ENCODE results near the gene PLEKHH2. TPM values are rescaled to one million over a fixed set of nuclear protein-coding genes. Genes with fewer than 3 reads are reported as not detected.

Gene PLEKHH2
- total RNA-seq, 2 donors from 2014 or later: 5.6 to 10.4 TPM

DNA sequence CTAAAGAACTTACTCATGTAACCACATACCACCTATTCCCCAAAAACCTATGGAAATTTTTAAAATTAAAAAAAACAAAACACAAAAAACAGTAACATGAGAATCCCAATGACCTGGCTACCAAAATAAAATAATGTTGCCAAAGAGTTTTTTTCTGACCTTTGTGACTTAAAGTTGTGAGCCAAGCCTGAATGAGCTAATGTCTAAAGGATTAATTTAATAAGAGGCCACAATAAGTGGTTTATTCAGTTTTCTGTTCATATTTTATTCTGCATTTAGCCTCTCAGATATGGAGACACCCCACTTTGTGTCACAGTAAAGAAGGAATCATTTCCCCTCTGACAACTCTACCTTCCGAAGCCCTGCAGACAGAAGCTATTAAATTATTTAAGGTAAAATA lies 94.2 kb downstream of the PLEKHH2 start:
- Histone ChIP-seq H3K27me3 (no peaks in the 10 kb centered on the region), H3K9me3 (no peaks in the 10 kb centered on the region), H3K36me3 (replicated peaks in 1 of 2; ENCODE audit: insufficient read depth in 1 of 2, low read depth in 2 of 2) (no peaks in the 10 kb centered on the region), H3K4me1 (no peaks in the 10 kb centered on the region), H3K27ac (no peak overlapping the region), H3K4me3 (no peak overlapping the region)
- no peak for TF ChIP-seq POLR2A (IDR thresholded peaks at IDR 0.05)
- TF ChIP-seq, protein P1, sequence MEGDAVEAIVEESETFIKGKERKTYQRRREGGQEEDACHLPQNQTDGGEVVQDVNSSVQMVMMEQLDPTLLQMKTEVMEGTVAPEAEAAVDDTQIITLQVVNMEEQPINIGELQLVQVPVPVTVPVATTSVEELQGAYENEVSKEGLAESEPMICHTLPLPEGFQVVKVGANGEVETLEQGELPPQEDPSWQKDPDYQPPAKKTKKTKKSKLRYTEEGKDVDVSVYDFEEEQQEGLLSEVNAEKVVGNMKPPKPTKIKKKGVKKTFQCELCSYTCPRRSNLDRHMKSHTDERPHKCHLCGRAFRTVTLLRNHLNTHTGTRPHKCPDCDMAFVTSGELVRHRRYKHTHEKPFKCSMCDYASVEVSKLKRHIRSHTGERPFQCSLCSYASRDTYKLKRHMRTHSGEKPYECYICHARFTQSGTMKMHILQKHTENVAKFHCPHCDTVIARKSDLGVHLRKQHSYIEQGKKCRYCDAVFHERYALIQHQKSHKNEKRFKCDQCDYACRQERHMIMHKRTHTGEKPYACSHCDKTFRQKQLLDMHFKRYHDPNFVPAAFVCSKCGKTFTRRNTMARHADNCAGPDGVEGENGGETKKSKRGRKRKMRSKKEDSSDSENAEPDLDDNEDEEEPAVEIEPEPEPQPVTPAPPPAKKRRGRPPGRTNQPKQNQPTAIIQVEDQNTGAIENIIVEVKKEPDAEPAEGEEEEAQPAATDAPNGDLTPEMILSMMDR (IDR thresholded peaks at IDR 0.05): no peak
- DNase-seq (no peak), ATAC-seq (no peak)
- 85 to 93% methylated on average over 1 of the region's 1 CpG for WGBS, 2 donors
- intact Hi-C loops (cut with DNase I): no loop called here

DNA sequence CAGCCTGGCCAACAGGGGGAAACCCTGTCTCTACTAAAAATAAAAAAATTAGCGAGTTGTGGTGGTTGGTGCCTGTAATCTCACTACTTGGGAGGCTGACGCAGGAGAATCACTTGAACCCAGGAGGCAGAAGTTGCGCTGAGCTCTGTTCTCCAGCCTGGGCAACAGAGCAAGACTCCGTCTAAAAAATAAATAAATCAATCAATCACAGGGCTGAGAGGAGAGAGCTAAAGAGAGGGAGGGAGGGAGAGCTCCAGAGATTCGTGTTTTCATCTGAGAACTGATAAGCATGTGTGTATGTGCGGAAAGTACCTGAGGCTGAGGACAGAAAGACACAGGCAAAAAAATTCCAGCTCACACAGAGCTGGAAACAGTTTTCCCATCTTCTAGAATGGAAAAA lies 99.6 kb downstream of the PLEKHH2 start:
- no peak overlapping the region for H3K27ac ChIP-seq
- H3K27me3 ChIP-seq: no peaks in the 10 kb centered on the region
- DNase-seq: no peak
- no peaks in the 10 kb centered on the region for H3K36me3 ChIP-seq (replicated peaks in 1 of 2; ENCODE audit: insufficient read depth in 1 of 2, low read depth in 2 of 2)
- TF ChIP-seq, protein P1 (IDR thresholded peaks at IDR 0.05): no peak
- no peak for TF ChIP-seq POLR2A (IDR thresholded peaks at IDR 0.05)
- H3K9me3 ChIP-seq: no peaks in the 10 kb centered on the region
- no peak overlapping the region for H3K4me3 ChIP-seq
- WGBS, 2 donors: 64 to 65% methylated on average over 6 of the region's 6 CpGs
- intact Hi-C loops (cut with DNase I): no loop called here
- ATAC-seq: no peak
- H3K4me1 ChIP-seq: no peaks in the 10 kb centered on the region

DNA sequence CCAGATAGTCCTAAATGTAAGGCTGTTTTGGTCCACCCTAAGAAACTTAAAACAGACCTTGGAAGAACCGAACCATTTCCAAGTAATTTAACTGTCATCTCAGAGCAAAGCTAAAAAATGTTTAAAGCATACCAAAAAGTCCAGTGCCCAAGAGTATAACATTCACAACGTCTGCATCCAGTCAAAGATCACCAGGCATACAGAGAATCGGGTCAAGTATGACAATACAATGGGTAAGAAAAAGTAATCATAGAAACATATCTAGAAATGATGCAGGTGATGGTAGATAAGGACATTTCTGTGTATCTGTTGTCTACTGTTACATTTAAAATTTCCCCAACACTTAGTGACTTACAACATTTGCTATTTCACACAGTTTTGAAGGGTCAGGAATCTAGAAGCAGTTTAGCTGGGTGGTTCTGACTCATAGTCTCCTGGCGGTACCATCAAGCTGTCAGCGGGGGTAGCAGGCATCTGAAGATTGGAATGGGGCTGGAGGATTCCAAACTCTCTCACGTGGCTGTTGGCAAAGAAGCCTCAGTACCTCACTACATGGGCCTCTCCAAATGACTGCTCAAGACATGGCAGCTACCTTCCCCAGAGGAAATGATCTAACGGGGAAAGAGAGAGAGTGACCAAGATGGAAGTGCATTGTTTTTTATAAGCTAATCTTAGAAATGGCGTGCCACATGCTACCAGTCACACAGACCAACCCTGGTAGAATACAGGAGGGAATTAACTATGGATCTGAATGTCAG lies 100.2 kb downstream of the PLEKHH2 start:
- WGBS, 2 donors: 74 to 78% methylated on average over 8 of the region's 8 CpGs
- intact Hi-C loops (cut with DNase I): no loop called here
- Histone ChIP-seq H3K27me3 (no peaks in the 10 kb centered on the region), H3K9me3 (no peaks in the 10 kb centered on the region), H3K4me3 (no peak overlapping the region), H3K27ac (no peak overlapping the region), H3K36me3 (replicated peaks in 1 of 2; ENCODE audit: insufficient read depth in 1 of 2, low read depth in 2 of 2) (no peaks in the 10 kb centered on the region), H3K4me1 (no peaks in the 10 kb centered on the region)
- DNase-seq: no peak
- TF ChIP-seq, protein P1 (IDR thresholded peaks at IDR 0.05): no peak
- TF ChIP-seq POLR2A (IDR thresholded peaks at IDR 0.05): no peak
- no peak for ATAC-seq

DNA sequence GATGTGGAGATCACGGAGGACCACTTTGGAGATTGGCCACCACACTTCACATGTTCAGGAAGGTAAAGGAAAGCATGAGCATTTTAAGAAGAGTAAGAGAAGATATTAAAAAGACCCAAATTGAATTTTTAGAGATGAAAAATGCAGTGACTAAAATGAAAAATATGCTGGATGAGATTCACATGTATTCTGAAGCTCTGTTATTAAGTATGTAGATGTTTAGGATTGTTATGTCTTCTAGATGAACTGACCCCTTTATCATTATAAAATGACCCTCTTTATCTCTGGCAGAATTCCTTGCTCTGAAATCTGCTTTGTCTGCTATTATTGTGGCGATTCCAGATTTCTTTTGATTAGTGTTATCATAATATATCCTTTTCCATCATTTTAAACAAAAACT lies 100.8 kb downstream of the PLEKHH2 start:
- no peaks in the 10 kb centered on the region for H3K4me1 ChIP-seq
- no peaks in the 10 kb centered on the region for H3K9me3 ChIP-seq
- H3K27me3 ChIP-seq: no peaks in the 10 kb centered on the region
- TF ChIP-seq POLR2A (IDR thresholded peaks at IDR 0.05): no peak
- TF ChIP-seq, protein P1 (IDR thresholded peaks at IDR 0.05): no peak
- H3K36me3 ChIP-seq (replicated peaks in 1 of 2; ENCODE audit: insufficient read depth in 1 of 2, low read depth in 2 of 2): no peaks in the 10 kb centered on the region
- no peak overlapping the region for H3K4me3 ChIP-seq
- ATAC-seq (no peak), DNase-seq (no peak)
- no peak overlapping the region for H3K27ac ChIP-seq
- 40 to 59% methylated on average over 2 of the region's 2 CpGs for WGBS, 2 donors
- intact Hi-C loops (cut with DNase I): no loop called here

DNA sequence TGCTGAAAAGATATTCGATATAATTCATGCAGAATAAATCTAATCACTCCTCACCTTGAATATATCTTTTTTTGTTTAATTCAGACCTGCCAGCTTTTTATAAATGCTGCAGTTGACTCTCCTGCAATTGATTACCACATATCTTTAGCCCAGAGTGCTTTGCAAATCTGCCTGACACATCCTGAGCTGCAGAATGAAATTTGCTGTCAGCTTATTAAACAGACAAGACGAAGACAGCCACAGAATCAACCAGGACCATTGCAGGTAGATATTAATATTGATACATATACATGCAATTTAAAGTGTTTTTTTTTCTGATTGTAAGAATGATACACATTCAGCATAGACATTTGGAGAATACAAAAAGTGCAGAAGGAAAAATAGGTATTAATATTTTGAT lies 101.2 kb downstream of the PLEKHH2 start:
- no peaks in the 10 kb centered on the region for H3K4me1 ChIP-seq
- DNase-seq: no peak
- no peaks in the 10 kb centered on the region for H3K36me3 ChIP-seq (replicated peaks in 1 of 2; ENCODE audit: insufficient read depth in 1 of 2, low read depth in 2 of 2)
- H3K9me3 ChIP-seq: no peaks in the 10 kb centered on the region
- WGBS, 2 donors: 64 to 69% methylated on average over 2 of the region's 2 CpGs
- TF ChIP-seq, protein P1 (IDR thresholded peaks at IDR 0.05): no peak
- no peak for TF ChIP-seq POLR2A (IDR thresholded peaks at IDR 0.05)
- no peak overlapping the region for H3K4me3 ChIP-seq
- intact Hi-C loops (cut with DNase I): no loop called here
- ATAC-seq: no peak
- H3K27ac ChIP-seq: no peak overlapping the region
- no peaks in the 10 kb centered on the region for H3K27me3 ChIP-seq

All from body of pancreas (tissue), 4 donors.